ENCODE measurements around the gene E4F1.

DNA sequence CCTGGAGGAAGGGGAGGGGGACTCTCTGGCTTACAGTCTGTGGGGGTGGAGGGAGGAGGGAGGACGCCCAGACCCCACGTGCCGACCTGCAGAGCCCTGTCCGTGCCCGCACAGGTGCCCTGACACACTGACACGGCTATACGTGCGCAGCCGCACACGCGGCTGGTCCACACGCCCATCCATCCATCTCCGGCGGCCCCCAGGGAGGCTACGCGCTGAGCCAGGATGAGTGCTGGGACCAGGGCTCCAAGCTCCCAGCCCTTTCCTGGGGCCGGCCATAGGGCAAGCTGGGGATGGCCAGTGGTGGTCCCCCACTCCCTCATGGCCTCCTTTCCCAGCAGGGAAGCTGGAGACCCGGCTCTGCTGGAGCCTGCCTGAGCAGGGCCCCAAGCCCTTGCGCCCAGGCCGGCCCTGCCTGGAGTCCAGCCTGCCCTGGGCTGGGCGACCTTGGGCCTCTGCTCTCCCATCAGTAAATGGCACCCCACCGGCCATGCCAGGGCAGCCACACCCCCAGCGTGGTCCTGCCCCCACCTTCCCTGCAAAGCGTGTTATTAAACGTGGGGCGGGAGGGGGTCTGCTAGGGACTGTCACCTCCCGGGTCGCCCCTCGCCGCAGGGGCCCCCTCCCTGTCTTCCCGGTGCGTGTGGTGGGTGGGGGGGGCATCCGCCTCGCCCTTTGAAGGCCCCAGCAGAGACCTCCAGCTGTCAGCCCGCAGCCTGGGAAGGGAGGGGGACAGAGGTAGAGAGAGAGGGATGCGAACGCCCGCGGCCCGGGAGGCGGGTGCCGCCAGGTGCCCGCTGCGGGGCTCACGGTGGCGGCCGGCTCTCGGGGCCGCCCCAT lies 27.8 kb upstream of the E4F1 start:
- TF ChIP-seq, protein P1, sequence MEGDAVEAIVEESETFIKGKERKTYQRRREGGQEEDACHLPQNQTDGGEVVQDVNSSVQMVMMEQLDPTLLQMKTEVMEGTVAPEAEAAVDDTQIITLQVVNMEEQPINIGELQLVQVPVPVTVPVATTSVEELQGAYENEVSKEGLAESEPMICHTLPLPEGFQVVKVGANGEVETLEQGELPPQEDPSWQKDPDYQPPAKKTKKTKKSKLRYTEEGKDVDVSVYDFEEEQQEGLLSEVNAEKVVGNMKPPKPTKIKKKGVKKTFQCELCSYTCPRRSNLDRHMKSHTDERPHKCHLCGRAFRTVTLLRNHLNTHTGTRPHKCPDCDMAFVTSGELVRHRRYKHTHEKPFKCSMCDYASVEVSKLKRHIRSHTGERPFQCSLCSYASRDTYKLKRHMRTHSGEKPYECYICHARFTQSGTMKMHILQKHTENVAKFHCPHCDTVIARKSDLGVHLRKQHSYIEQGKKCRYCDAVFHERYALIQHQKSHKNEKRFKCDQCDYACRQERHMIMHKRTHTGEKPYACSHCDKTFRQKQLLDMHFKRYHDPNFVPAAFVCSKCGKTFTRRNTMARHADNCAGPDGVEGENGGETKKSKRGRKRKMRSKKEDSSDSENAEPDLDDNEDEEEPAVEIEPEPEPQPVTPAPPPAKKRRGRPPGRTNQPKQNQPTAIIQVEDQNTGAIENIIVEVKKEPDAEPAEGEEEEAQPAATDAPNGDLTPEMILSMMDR (IDR thresholded peaks at IDR 0.05): no peak
- no peak for TF ChIP-seq POLR2A (IDR thresholded peaks at IDR 0.05)
